Activated CD8-positive, alpha-beta memory T cell treated with anti-CD3 and anti-CD28 coated beads, Interleukin-2, amount 50 U/mL, for 4 hours (primary cell): Measurements from ENCODE around the gene SLC28A1.

Source experiments
- DNase-seq: peaks from one replicate; pipeline ENCODE4 v3.0.0-alpha.2; 2020

SLC28A1 gene

GRCh38 chr15:84883916-84884781 is at the start of gene SLC28A1:
SLC28A1 (plus strand) TSS chr15:84884662; CDS start chr15:84887761, 3,099 bp downstream.
- no peak for DNase-seq

GRCh38 chr15:84834969-84835368 is 49.5 kb upstream of the SLC28A1 start:
- no peak for DNase-seq

GRCh38 chr15:84835661-84836337 is 48.7 kb upstream of the SLC28A1 start:
- no peak for DNase-seq

GRCh38 chr15:84836844-84837243 is 47.6 kb upstream of the SLC28A1 start:
- no peak for DNase-seq

- no peak for DNase-seq
These were observed 44.7 kb upstream of the SLC28A1 start for GRCh38 chr15:84839714-84840113.

GRCh38 chr15:84840255-84840654 is 44.2 kb upstream of the SLC28A1 start:
- no peak for DNase-seq

- DNase-seq: no peak
These were observed 43.6 kb upstream of the SLC28A1 start for GRCh38 chr15:84840741-84841429.

GRCh38 chr15:84842781-84843180 is 41.7 kb upstream of the SLC28A1 start:
- DNase-seq: no peak

- no peak for DNase-seq
These were observed 39.5 kb upstream of the SLC28A1 start for GRCh38 chr15:84844964-84845363.

GRCh38 chr15:84845631-84846030 is 38.8 kb upstream of the SLC28A1 start:
- DNase-seq: peak; percentile 32

- DNase-seq: no peak
These were observed 38.2 kb upstream of the SLC28A1 start for GRCh38 chr15:84846269-84846668.

GRCh38 chr15:84847382-84847781 is 37.1 kb upstream of the SLC28A1 start:
- DNase-seq: no peak

GRCh38 chr15:84852212-84852611 is 32.2 kb upstream of the SLC28A1 start:
- no peak for DNase-seq

- no peak for DNase-seq
These were observed 29.3 kb upstream of the SLC28A1 start for GRCh38 chr15:84855136-84855535.

- DNase-seq: no peak
These were observed 28.7 kb upstream of the SLC28A1 start for GRCh38 chr15:84855765-84856164.

GRCh38 chr15:84856731-84857417 is 27.6 kb upstream of the SLC28A1 start:
- no peak for DNase-seq

- DNase-seq: no peak
These were observed 27.0 kb upstream of the SLC28A1 start for GRCh38 chr15:84857418-84858004.

- DNase-seq: no peak
These were observed 26.2 kb upstream of the SLC28A1 start for GRCh38 chr15:84858231-84858630.

GRCh38 chr15:84859144-84859543 is 25.3 kb upstream of the SLC28A1 start:
- DNase-seq: no peak

GRCh38 chr15:84859651-84860050 is 24.8 kb upstream of the SLC28A1 start:
- DNase-seq: no peak

GRCh38 chr15:84861781-84862180 is 22.7 kb upstream of the SLC28A1 start:
- DNase-seq: no peak

GRCh38 chr15:84862214-84862975 is 22.1 kb upstream of the SLC28A1 start:
- DNase-seq: no peak
